IMR-90 (cell line): Measurements from ENCODE around the gene EVA1A. TPM values are rescaled to one million over a fixed set of nuclear protein-coding genes. Genes with fewer than 3 reads are reported as not detected.

Source experiments
- ATAC-seq: fragments of 200-7000 bp; cut with Tn5 transposase; 2 replicates; pipeline ENCODE4 v1.9.1; 2020; ENCODE audit warnings: low read depth, mild to moderate bottlenecking, moderate library complexity
- BruUV-seq: library from RNA; stranded (reverse); fragments of 400-500 nt; replicated peaks from 2 replicates; lab custom pipeline; 2021; lab: Mats Ljungman, UMichigan
- CTCF ChIA-PET: fragments of 300-600 bp; formaldehyde crosslinking; extraction: SDS; loops from one replicate; lab custom pipeline; 2021; ENCODE audit warnings: antibody characterized with exemption; lab: Yijun Ruan, JAX
- POLR2A ChIA-PET: fragments of 300-600 bp; sonication (Branson Sonifier 250); formaldehyde crosslinking; loops from one replicate; lab custom pipeline; 2022; ENCODE audit warnings: antibody characterized with exemption; ENCODE audit not compliant: unreplicated experiment; lab: Charles Lee
- DNase-seq: peaks from one replicate; pipeline ENCODE4 v3.0.0; 2013
- H2AFZ ChIP-seq: replicated peaks from 2 replicates; pipeline ENCODE3; 2013; ENCODE audit warnings: low read length, mild to moderate bottlenecking; ENCODE audit not compliant: poor library complexity
- H2AK5ac ChIP-seq: 2 replicates; pipeline ENCODE4 v1.6.1; 2013; ENCODE audit warnings: low read depth, low read length, inconsistent platforms
- H2AK9ac ChIP-seq: replicated peaks from 2 replicates; pipeline ENCODE3; 2013; ENCODE audit warnings: mild to moderate bottlenecking, low read depth, low read length, moderate library complexity; ENCODE audit not compliant: poor library complexity
- H2BK120ac ChIP-seq: 2 replicates; pipeline ENCODE4 v1.6.1; 2013; ENCODE audit warnings: low read depth, low read length, inconsistent platforms
- H2BK15ac ChIP-seq: 3 replicates; pipeline ENCODE4 v1.6.1; 2013; ENCODE audit warnings: low read depth, low read length, inconsistent platforms
- H2BK20ac ChIP-seq: 2 replicates; pipeline ENCODE4 v1.6.1; 2013; ENCODE audit warnings: low read depth, mild to moderate bottlenecking, inconsistent platforms, low read length, moderate library complexity
- H2BK5ac ChIP-seq: 2 replicates; pipeline ENCODE4 v1.6.1; 2013; ENCODE audit warnings: mild to moderate bottlenecking, low read depth, low read length, inconsistent platforms; ENCODE audit not compliant: poor library complexity, severe bottlenecking
- H3K14ac ChIP-seq: replicated peaks from 2 replicates; pipeline ENCODE4 v1.6.1; 2013; ENCODE audit warnings: low read depth, low read length, inconsistent platforms
- H3K18ac ChIP-seq: 2 replicates; pipeline ENCODE4 v1.6.1; 2013; ENCODE audit warnings: low read depth, low read length, control low read depth
- H3K23ac ChIP-seq: 2 replicates; pipeline ENCODE4 v1.6.1; 2013; ENCODE audit warnings: low read depth, low read length, inconsistent platforms
- H3K27ac ChIP-seq: 2 replicates; pipeline ENCODE4 v1.5.1; 2013; ENCODE audit warnings: mild to moderate bottlenecking, control low read depth, low read length; ENCODE audit not compliant: insufficient read depth
- H3K27me3 ChIP-seq: 2 replicates; pipeline ENCODE4 v1.6.1; 2013; ENCODE audit warnings: low read length; ENCODE audit not compliant: control insufficient read depth, insufficient read depth
- H3K36me3 ChIP-seq: 2 replicates; pipeline ENCODE4 v1.6.1; 2013; ENCODE audit warnings: low read length, mixed read lengths; ENCODE audit not compliant: control insufficient read depth, insufficient read depth
- H3K4ac ChIP-seq: 2 replicates; pipeline ENCODE4 v1.6.1; 2013; ENCODE audit warnings: low read depth, low read length, inconsistent platforms
- H3K4me1 ChIP-seq: 2 replicates; pipeline ENCODE4 v1.6.1; 2013; ENCODE audit warnings: low read length, mixed read lengths; ENCODE audit not compliant: control insufficient read depth, insufficient read depth
- H3K4me2 ChIP-seq: 2 replicates; pipeline ENCODE4 v1.6.1; 2013; ENCODE audit warnings: low read depth, mild to moderate bottlenecking, control low read depth, low read length, moderate library complexity
- H3K4me3 ChIP-seq: 2 replicates; pipeline ENCODE4 v1.5.1; 2013; ENCODE audit warnings: low read depth, mild to moderate bottlenecking, control low read depth, low read length, moderate library complexity; ENCODE audit not compliant: insufficient read depth
- H3K56ac ChIP-seq: 2 replicates; pipeline ENCODE4 v1.6.1; 2013; ENCODE audit warnings: low read length, inconsistent platforms; ENCODE audit not compliant: insufficient read depth; ENCODE audit errors: extremely low read depth
- H3K79me1 ChIP-seq, 2 experiments: 2 replicates each; pipeline ENCODE4 v1.6.1; 2013; ENCODE audit warnings: low read length in 2 of 2, inconsistent platforms in 1 of 2, low read depth in 1 of 2
- H3K9ac ChIP-seq: 2 replicates; pipeline ENCODE4 v1.6.1; 2013; ENCODE audit warnings: low read depth, low read length, control low read depth
- H3K9me1 ChIP-seq: 2 replicates; pipeline ENCODE4 v1.6.1; 2013; ENCODE audit warnings: low read length, inconsistent platforms; ENCODE audit not compliant: insufficient read depth
- H3K9me3 ChIP-seq: 2 replicates; pipeline ENCODE4 v1.6.1; 2013; ENCODE audit warnings: low read length; ENCODE audit not compliant: control insufficient read depth, insufficient read depth
- H4K20me1 ChIP-seq: 2 replicates; pipeline ENCODE4 v1.6.1; 2013; ENCODE audit warnings: low read length, inconsistent platforms; ENCODE audit not compliant: insufficient read depth
- H4K5ac ChIP-seq: 2 replicates; pipeline ENCODE4 v1.6.1; 2013; ENCODE audit warnings: mild to moderate bottlenecking, low read depth, low read length, control low read depth
- H4K8ac ChIP-seq, 2 experiments: 2 replicates each; pipeline ENCODE4 v1.6.1; 2013; ENCODE audit warnings: low read depth in 2 of 2, low read length in 2 of 2, control low read depth in 1 of 2, inconsistent platforms in 1 of 2
- H4K91ac ChIP-seq: 2 replicates; pipeline ENCODE4 v1.6.1; 2013; ENCODE audit warnings: low read depth, low read length, inconsistent platforms; ENCODE audit not compliant: insufficient read depth
- MAFK ChIP-seq: IDR thresholded peaks from 2 replicates; pipeline ENCODE4 v1.6.1; 2012; ENCODE audit warnings: low read depth, low read length, improper control_type of control experiment
- WGBS, 2 experiments: methylation state at CpG; one replicate each; pipeline versions ENCODE4 v1.1.5 to v1.1.7; 2013; ENCODE audit warnings: missing lambda C conversion rate in 2 of 2; ENCODE audit not compliant: insufficient read length in 1 of 2; ENCODE audit errors: extremely low coverage in 2 of 2; 5-methylcytosine and 5-hydroxymethylcytosine counted together
- dilution Hi-C: fragments of 300-500 bp; cut with HindIII; formaldehyde crosslinking; loops from one replicate; pipeline ENCODE4 v1.14.3; 2018; ENCODE audit warnings: low sequenced_read_pairs; ENCODE audit not compliant: unreplicated experiment
- in situ Hi-C: fragments of 300-500 bp; cut with MboI; formaldehyde crosslinking; loops from 3 replicates; pipeline ENCODE4 v1.14.3; 2019; ENCODE audit warnings: low sequenced_read_pairs, inconsistent platforms, mixed read lengths
- intact Hi-C: fragments of 100-400 bp; cut with micrococcal nuclease; formaldehyde crosslinking; loops from 2 replicates; pipeline ENCODE4 v1.10.0; 2022
- polyA plus RNA-seq, 3 experiments: library from polyadenylated mRNA; depleted of rRNA; stranded (reverse); fragments of >200 nt; gene quantifications; 2 replicates each; pipeline ENCODE4 v1.2.3, GENCODE V29; 2012; ENCODE audit warnings: low replicate concordance in 1 of 3
- total RNA-seq: library from RNA; depleted of rRNA; stranded (reverse); fragments of >200 nt; gene quantifications from 2 replicates; pipeline ENCODE4 v1.2.3, GENCODE V29; 2012
- TF ChIP-seq, protein P1 (sequence below): conservative IDR thresholded peaks from 2 replicates; pipeline ENCODE4 v1.5.1; 2012; ENCODE audit warnings: mild to moderate bottlenecking, low read depth, low read length, improper control_type of control experiment

The EVA1A gene
- total and polyA plus RNA-seq, 2 of the 4 experiments (the other 2 are of a cell fraction) = 54.5 to 93.7 TPM

DNA sequence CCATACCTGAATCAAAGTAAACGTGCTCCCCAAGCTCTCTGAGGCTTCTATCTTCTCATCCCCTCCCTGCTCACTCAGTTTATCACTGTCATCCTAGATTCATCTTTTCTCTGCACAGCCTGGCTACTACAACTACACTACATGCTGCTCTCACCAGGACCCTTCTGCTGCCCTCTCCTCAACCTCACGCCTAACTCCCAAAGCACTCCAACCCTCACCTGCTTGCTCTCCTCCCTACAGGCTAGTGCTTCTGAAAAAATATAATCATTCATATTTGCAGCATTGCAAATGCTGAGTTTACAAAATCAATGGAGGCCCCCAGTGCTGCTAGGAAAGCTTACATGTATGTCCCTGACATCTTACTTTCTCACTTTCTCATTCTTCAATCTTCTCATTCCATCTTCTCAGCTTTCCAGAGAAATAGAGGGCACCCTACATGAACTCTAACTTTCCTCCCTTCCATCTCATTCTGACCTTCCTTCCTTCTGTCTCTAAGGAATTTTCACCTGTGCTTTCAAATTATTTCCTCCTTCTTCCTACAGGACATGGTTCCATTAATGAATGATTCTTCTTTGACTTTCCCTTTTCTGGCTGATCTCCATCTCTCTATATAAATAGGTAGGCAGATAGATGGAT, 36.3 kb downstream of the EVA1A start:
- Histone ChIP-seq H4K8ac (no peak overlapping the region), H3K9ac (no peak overlapping the region), H3K9me1 (peaks cover 20% of the 10 kb centered on the region), H3K4ac (no peak overlapping the region), H2AK9ac (no peak overlapping the region), H3K18ac (no peak overlapping the region), H4K91ac (no peak overlapping the region), H2BK15ac (no peak overlapping the region), H3K4me3 (no peak overlapping the region), H2AK5ac (no peak overlapping the region; the same call in 1 of the 2 replicates), H4K20me1 (peaks cover 59% of the 10 kb centered on the region), H3K4me1 (peaks cover 17% of the 10 kb centered on the region), H3K79me1 (peaks cover 48 to 76% of the 10 kb centered on the region in 2 experiments), H3K14ac (no peak overlapping the region), H3K36me3 (peaks cover under 1% of the 10 kb centered on the region; the same call in 1 of the 2 replicates), H4K5ac (no peak overlapping the region), H2BK120ac (no peak overlapping the region), H3K23ac (no peak overlapping the region), H3K9me3 (no peaks in the 10 kb centered on the region), H2BK20ac (no peak overlapping the region), H2BK5ac (no peak overlapping the region), H3K56ac (no peak overlapping the region), H2AFZ (no peak overlapping the region), H3K27me3 (no peaks in the 10 kb centered on the region), H3K4me2 (no peak overlapping the region), H3K27ac (no peak overlapping the region)
- CTCF ChIA-PET = no interaction called here
- intact Hi-C loops = no loop called here
- no peak for DNase-seq
- POLR2A ChIA-PET = no interaction called here
- ATAC-seq = no peak
- BruUV-seq = no TSS peak
- in situ Hi-C loops = no loop called here
- 0 out of 2 replicates have a peak, but pooled peaks have one; percentile 20 for TF ChIP-seq MAFK
- TF ChIP-seq, protein P1, sequence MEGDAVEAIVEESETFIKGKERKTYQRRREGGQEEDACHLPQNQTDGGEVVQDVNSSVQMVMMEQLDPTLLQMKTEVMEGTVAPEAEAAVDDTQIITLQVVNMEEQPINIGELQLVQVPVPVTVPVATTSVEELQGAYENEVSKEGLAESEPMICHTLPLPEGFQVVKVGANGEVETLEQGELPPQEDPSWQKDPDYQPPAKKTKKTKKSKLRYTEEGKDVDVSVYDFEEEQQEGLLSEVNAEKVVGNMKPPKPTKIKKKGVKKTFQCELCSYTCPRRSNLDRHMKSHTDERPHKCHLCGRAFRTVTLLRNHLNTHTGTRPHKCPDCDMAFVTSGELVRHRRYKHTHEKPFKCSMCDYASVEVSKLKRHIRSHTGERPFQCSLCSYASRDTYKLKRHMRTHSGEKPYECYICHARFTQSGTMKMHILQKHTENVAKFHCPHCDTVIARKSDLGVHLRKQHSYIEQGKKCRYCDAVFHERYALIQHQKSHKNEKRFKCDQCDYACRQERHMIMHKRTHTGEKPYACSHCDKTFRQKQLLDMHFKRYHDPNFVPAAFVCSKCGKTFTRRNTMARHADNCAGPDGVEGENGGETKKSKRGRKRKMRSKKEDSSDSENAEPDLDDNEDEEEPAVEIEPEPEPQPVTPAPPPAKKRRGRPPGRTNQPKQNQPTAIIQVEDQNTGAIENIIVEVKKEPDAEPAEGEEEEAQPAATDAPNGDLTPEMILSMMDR = no peak
- dilution Hi-C loops = no loop called here
- WGBS, 2 experiments = 92% methylated on average over 1 of the region's 2 CpGs; no CpG with 5 or more reads in 1 of the 2 experiments
